Measurements from ENCODE around the gene SPATA21.
"Not testable (repeated sequence)": the region's sequence is repeated elsewhere in the genome, so short reads cannot be mapped to it uniquely, and the experiment has no call there.

SPATA21 gene, protein sequence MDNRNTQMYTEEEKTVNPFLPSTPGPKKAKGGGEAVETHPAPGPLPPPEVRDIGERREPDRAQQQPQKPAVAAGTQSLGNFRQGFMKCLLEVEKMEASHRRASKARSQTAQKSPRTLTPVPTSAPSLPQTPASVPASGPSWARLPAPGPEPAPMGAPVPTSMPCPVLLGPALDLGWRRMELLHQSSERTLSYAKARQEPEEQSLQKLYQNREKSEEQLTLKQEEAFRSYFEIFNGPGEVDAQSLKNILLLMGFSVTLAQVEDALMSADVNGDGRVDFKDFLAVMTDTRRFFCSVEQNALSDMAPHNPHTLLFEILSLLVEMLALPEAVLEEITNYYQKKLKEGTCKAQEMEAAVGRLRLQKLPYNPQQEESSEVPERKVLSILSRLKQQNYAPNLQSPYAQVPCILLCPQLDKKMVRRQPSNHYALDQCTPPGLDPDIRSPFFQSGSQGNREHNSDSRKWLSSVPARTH

DNA sequence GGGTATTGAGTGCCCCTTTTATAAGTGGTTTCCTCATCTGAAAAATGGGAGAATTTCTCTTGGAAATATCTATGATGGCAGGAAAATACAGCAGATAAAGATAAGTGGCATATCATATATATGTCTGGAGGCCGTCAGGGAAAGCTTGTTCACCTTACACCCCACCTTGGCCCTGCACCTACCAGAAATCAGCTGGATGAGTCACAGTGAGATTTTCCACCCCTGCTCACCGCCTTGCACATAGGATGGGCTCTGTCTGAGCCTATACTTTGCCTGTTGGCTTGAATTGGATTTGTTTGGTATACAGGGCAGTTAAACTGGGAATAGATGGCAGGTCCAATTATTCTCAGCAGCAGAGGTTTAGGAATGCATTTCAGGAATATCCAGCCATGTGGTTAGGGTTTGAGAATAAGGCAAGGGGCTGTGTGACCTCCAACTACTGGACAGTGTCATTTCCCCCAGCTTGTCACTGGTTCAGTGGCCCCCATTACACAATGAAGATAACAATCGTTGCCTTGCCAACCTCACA, at the start of gene SPATA21:
SPATA21 (minus strand) TSS at position 479 of the 529 bp plus-strand sequence. CDS start 6,053 bp downstream, outside the sequence.
- intact Hi-C loops (cut with DNase I): no loop called here
- peak in 11 of 42 donors; percentile 17 to 67 (median 30) for DNase-seq

DNA sequence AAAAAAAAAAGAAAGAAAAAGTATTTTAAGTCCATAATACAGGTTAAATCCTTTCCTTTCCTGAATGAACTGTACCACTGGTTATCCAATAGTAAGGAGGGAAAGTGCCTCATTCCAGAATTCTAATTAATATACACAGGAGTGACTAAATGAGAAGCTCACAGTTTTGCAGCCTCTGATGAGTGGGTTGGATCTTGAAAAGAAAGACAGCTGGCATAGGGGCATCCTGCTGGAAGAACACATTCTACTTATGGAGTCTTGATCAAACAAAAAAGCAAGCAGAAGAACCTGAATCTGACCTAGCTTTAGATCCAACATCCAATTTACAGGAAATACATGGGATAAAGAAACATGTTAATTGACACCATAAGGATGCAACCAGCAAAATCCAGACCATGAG, 49.8 kb upstream of the SPATA21 start:
- peak in 4 of 42 donors; percentile 46 to 65 (median 55) for DNase-seq
- intact Hi-C loops (cut with DNase I): not testable (repeated sequence)

DNA sequence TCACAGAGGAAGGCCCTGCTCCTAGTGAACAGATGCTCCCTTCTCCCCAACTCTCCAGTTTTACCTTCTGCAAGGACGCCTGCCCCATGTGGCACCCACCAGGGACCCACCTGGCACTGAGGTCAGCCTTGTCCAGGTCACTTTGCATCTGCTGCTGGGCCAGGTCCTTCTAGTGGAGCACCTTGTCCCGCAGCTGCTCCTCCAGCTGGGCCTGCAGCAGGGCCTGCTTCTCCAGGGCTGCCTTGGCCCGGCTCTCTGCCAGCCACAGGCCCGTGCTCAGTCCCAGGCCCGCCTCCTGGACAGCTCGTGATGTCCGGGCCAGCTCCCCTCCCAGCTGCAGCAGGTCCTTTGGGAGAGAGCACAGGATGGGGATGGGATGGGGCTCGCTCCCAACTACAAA, 49.1 kb upstream of the SPATA21 start:
- intact Hi-C loops (cut with DNase I): not testable (repeated sequence)
- peak in 1 of 42 donors; percentile 15 for DNase-seq

DNA sequence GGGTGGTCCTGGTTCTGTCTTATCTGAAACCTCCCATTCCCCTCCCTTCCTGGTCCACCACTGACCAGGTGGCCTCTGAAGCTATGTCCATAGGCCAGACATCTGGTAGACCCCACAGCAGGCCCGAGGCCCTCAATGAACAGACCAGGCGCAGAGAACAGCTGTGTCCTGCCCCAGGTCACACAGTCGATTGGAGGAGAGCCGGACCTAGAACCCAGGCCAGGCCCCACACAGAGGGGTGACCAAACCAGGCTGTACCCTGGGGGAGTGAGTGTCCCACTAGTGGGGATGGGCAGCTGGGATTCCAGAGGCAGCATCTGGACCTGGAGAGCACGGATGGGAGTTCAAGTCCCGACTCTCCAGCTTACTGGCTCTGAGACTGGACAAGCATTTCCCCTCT, 47.7 kb upstream of the SPATA21 start:
- DNase-seq: no peak
- intact Hi-C loops (cut with DNase I): no loop called here

DNA sequence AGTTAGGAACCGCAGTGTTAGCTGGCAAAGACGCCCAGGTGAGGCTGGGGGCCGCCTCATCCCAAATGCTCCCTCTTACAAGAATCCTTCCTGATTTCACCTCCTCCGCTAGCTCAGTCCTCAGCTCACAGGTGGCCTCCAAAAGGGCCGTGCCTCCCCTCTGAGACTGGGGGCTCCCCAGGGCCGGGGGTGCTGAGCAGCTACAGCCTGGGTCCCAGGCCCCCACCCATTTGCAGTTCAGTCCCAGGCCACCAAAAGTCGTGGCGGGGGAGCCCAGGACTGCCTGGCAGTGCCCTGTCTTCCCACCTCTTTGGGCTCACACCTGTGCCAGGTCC, 47.2 kb upstream of the SPATA21 start:
- peak in 1 of 42 donors; percentile 6 for DNase-seq
- intact Hi-C loops (cut with DNase I): no loop called here

DNA sequence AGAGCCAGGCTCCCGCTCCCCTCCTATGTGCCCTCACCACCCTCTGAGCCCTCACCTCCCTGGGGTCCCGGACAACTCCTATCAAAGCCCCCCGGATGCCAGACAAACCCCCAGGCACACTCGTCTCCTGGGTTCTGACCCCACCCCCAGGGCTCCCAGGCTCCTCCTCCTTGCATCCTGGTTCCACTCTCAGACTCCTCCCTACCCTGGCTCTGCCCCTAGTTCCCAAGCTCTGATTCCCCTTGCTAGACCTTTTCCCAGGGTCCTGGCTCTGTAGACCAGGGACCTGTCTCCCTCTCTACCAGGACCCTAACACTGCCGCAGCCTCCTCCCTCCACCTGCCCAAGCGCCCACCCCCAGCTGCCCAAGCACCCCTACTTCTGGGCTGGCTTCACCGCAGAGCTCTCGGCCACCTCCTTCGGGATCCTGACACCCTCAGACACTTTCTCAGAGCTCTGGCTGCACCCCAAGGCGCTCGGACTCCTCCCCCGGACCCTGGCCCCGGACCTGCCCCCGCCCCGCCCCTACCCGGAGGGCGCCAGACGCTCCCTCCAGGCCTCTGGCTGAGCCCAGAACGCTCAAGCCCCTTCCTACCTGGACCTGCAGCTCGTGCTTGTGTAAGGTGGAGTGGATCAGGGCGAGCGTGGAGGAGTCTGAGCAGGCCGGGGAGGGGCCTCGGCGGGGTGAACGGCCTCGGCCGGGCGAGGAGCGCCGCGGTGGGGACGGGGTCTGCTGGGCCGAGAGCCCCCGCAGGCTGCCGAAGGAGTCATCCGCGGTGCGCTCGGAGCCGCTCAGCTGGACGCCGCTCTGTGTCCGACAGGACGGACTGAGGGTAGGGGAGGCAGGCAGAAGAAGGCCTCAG, 46.6 kb upstream of the SPATA21 start:
- peak in 1 of 42 donors; percentile 8 for DNase-seq
- intact Hi-C loops (cut with DNase I): not testable (repeated sequence)

DNA sequence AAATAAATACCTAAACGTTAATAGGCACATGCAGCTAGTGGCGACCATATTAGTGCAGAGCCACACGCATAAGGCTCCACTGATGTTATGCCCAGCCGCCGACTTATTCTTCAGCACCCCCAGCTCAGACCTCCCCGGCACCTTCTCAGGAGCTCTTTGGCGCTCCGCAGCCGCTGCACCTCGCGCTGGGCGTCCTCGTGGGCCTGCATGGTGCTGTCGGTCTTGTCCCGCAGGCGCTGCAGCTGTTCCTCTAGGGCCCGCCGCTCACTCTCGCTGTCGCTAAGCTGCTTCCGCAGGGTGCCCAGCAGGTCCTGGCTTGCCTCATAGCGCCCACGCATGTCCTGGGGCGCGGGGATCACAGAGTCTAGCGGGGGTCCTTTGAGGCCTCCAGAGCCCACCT, 45.9 kb upstream of the SPATA21 start:
- intact Hi-C loops (cut with DNase I): not testable (repeated sequence)
- peak in 2 of 42 donors; percentile 8 to 24 for DNase-seq

DNA sequence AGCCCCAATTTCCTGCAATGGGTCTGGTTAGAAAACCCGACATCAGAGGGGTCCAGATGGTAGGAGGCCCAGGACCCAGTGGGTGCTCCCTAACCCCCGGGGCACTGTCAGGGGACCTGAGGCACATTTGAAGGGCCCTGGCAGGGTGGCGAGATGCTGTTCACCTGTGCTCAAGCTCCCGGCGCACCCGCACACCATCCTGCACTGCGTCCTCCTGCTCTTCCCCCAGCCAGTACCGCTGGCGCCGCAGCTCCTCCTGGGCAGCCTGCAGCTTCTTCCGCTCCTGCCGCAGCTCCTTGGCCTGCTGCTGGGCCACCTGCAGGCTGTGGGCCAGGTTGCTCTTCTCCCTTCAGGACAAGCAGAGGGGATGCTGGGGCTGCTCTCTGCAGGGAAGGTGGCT, 40.9 kb upstream of the SPATA21 start:
- intact Hi-C loops (cut with DNase I): no loop called here
- DNase-seq: no peak

DNA sequence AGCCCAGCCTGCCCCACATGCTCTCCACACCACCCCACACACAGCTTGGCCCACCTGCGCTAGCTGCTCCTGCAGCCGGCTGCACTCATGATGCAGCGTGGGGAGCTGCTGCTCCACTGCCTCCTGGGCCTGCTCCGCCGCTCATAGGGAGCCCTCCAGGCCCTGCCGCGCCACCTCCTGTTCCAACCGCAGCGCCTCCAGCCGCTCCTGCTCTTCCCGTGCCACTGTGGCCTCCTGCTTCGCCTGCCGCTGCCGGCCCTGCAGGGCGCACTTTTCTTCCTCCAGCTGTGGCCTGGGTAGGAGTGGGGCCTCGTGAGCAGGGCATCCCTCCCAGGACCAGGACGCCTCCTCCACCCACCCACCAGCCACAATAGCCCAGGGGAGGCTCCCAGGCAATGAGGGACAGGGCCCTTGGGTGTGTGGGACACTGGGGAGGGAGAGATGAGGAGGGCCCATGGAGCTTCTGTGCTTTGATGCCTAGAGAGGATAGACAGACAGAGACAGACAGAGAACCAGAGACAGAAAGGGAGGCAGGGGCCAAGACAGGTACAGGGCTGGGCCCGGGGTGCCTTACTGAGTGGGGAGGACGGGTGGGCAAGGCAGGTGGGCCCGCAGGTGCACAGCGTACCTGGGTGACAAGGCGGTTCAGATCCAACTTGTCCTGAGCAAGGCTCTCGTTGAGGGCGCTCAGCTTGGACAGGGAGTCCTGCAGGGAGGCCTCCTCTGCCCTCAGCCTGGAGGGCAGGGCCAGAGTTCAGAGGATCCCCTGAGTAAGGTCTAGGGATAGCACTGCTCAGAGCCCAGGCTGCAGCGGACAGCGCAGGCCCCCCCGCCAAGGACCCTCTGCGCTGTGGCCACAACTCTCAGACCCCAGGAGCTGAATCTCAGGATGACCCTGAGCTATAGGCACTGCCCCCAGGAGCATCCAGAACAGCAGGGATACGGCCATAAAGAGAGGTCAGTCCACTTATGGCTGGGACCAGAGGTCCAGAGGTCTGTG, 38.8 kb upstream of the SPATA21 start:
- intact Hi-C loops (cut with DNase I): not testable (repeated sequence)
- DNase-seq: peak in 1 of 42 donors; percentile 2

DNA sequence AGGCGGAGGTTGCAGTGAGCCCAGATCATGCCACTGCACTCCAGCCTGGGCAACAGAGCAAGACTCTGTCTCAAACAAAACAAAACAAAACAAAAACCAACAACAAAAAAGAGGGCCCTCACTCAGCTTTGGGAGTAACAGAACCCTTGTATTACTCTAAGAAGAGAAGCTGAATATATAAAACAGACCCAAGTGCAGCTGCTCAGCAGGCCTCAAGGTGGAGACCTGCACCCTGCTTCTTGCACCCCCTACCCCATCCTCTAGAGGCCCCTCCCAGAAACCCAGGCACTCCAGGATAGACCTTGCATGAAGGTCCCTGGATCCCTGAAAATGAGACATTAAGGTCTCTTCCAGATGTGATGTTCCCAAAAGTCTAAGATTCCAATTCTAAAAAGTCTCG, 37.7 kb upstream of the SPATA21 start:
- DNase-seq; intact Hi-C loops (cut with DNase I): not testable (repeated sequence)

DNA sequence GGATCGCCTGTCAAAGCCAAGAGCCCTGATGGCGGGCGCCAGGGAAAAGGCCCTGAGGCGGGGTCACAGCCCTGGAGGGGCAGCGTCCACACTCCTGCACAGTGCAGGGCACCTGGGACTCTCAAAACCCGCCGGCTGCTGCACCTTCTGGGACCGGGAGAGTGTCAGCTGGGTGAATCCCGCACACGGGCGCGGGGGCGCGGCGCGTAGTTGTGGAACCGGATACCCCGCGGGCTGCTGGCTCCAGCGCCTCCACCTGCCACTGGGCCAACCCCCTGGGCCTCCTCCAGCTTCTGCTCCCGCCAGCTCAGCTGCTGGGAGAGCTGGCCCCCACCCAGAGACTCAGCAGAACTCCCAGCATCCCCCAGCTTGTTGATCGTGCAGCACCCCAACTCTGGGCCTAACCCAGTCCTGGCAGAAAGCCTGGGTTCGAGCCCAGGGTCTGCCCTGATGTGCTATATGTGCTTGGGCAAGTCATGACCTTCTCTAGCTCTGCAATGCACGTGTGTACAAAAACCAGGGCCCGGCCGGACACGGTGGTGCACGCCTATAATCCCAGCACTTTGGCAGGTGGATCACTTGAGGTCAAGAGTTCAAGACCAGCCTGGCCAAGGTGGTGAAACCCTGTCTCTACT, 37.1 kb upstream of the SPATA21 start:
- intact Hi-C loops (cut with DNase I): no loop called here
- peak in 1 of 42 donors; percentile 9 for DNase-seq

DNA sequence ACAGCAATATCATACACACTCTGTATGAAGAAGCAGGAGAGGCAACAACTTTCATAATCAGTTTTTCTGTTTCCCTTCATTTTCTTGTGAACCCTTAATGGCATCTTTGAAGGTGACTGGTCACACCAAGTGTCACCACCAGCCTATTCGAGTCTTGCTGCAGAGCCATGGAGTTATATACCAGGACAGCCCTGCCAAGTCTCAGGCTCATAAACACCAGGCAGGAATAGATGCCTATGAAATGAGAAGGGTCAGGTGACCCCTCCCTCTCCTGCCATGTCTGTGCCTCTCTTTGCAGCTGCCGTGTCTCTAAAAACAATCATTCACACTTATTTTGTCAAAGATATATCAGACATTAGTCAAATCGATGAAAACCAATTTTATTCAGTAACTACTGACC, 31.3 kb upstream of the SPATA21 start:
- no peak for DNase-seq
- intact Hi-C loops (cut with DNase I): no loop called here

DNA sequence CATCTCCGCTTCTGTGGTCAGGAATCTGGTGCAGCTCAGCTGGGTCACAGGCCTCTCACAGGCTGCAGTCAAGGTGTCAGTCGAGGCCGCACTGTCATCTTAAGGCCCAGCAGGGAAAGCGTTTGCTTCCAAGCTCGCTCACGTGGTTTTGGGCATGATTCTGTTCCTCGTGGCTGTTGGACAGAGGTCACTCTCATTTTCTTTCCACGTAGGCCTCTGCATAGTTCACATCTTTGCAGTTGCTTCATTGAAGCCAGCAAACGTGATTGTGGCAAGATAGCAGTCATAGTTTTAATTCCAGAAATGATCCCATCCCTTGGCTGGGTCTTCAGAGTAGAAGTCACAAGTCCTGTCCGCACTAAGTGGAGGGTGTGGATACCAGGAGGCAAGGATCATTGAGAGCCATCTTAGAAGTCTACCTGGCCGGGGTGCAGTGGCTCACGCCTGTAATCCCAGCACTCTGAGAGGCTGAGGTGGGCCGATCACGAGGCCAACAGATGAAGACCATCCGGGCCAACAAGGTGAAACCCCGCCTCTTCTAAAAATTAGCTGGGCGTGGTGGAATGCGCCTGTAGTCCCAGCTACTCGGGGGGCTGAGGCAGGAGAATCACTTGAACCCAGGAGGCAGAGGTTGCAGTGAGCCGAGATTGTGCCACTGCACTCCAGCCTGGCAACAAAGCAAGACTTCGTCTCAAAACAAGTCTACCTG, 27.8 kb upstream of the SPATA21 start:
- DNase-seq: no peak

DNA sequence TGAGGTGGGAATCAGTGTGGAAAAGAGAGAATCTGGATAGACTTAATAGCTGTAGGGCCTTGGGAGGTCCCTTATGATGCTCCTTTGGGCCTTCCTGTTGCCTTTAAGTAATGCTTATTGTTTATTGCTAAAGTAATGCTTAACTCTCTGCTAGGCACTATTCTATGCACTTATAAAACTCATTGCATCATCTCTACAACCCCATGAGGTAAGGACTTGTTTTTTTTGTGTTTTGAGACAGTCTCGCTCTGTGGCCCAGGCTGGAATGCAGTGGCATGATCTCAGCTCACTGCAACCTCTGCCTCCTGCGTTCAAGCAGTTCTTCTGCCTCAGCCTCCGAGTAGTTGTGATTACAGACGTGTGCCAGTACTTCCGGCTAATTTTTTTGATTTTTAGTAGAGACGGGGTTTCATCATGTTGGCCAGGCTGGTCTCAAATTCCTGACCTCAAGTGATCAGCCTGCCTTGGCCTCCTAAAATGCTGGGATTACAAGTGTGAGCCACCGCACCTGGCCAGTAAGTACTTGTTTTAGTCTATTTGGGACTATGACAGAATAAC, 25.6 kb upstream of the SPATA21 start:
- intact Hi-C loops (cut with DNase I): no loop called here
- DNase-seq: no peak

More for the DNA sequence above, 27.8 kb upstream of the SPATA21 start:
- intact Hi-C loops (cut with DNase I): no loop called here

DNA sequence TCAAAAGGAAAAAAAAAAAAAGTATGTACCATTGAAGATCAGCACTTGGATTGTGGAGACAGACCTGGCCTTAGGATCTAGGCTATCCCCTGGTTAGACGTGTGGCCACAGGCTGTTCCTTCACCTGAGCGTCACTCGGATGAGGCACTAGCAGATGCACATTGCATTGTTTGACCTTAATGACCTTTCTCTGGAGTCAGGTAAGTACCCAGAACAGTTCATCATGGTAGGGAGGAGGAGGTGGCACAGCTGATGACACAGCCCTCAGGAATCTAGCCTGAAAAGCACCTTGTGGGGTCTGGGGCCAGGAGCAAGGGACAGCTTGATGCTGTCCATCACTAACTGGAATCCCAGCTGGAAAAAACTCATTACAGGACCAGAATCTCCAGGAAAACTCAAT, 24.5 kb upstream of the SPATA21 start:
- intact Hi-C loops (cut with DNase I): no loop called here
- DNase-seq: no peak

DNA sequence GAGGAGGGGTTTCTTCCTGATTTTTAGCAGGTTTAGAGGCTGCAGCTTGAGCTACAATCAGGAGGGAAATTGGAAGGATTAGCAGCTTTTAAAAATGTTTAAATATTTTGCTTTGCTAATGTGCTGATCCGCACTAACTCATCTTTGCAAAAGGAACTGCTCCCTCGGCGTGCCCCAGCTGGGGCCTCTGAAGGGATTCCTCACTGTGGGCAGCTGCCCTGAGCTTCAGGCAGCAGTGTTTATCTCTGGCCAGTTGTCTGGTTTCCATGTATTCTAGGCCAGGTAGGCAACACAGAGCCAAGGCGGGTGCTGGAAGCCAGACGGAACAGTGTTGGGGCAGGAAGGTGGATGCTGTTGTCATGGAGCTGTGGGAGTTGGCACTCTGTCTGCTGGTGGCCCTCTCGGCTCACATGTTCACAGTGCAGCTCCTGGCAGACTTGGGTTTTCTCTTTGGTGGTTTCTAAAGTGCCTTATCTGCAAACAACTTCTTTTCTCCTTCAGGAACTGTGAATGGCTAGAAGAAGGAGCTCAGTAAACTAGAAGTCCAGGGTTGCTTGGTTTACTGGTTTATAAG, 22.2 kb upstream of the SPATA21 start:
- intact Hi-C loops (cut with DNase I): no loop called here
- peak in 33 of 42 donors; percentile 14 to 68 (median 41) for DNase-seq

DNA sequence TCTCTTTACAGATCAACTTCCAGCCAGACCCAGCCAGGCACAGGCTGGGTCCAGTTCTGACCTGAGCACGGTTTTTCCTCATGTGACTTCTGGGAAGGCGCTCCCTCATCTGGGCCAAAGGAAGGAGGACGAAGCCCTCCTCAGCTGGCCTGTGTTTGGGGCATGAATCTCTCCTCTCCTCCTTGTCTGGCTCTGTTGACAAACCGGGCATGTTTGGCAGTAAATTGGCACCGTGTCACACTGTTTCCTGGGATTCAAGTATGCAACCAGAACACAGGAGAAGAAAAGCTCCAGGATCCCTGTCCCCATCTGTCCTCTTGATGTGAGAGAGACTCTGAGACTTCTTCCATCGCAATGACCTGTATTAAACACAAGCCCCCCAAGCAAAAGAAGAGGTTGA, 21.6 kb upstream of the SPATA21 start:
- intact Hi-C loops (cut with DNase I): no loop called here
- peak in 6 of 42 donors; percentile 12 to 33 (median 24) for DNase-seq
